Endodermal cell (in vitro differentiated cells): ENCODE results near the gene CLTCL1. TPM values are rescaled to one million over a fixed set of nuclear protein-coding genes. Genes with fewer than 3 reads are reported as not detected.
"Not testable (repeated sequence)": the region's sequence is repeated elsewhere in the genome, so short reads cannot be mapped to it uniquely, and the experiment has no call there.

Source experiments
- DNase-seq: peaks from one replicate; pipeline ENCODE4 v3.0.0-alpha.2; 2017
- H3K27ac ChIP-seq: 2 replicates; pipeline ENCODE4 v1.5.1; 2013; ENCODE audit warnings: mild to moderate bottlenecking, low read depth, low read length, moderate library complexity
- H3K27me3 ChIP-seq: 2 replicates; pipeline ENCODE4 v1.6.1; 2013; ENCODE audit warnings: mild to moderate bottlenecking, low read length, moderate library complexity; ENCODE audit not compliant: insufficient read depth, control insufficient read depth, poor library complexity, severe bottlenecking
- H3K36me3 ChIP-seq: 2 replicates; pipeline ENCODE4 v1.7.0; 2013; ENCODE audit warnings: mild to moderate bottlenecking, low read length, moderate library complexity; ENCODE audit not compliant: control insufficient read depth, insufficient read depth
- H3K4me1 ChIP-seq: one replicate; pipeline ENCODE4 v1.7.0; 2013; ENCODE audit warnings: low read length; ENCODE audit not compliant: control insufficient read depth, insufficient read depth
- H3K4me3 ChIP-seq: 2 replicates; pipeline ENCODE4 v1.5.1; 2013; ENCODE audit warnings: mild to moderate bottlenecking, low read length, moderate library complexity
- H3K9ac ChIP-seq: 2 replicates; pipeline ENCODE4 v1.6.1; 2013; ENCODE audit warnings: mild to moderate bottlenecking, low read length, moderate library complexity; ENCODE audit not compliant: poor library complexity, severe bottlenecking; ENCODE audit errors: extremely low read depth
- H3K9me3 ChIP-seq: 2 replicates; pipeline ENCODE4 v1.6.1; 2013; ENCODE audit warnings: mild to moderate bottlenecking, low read length, moderate library complexity; ENCODE audit not compliant: control insufficient read depth
- H3K27ac Mint-ChIP-seq: 2 replicates; pipeline ENCODE4 v1.8.0; 2020; ENCODE audit warnings: mixed read lengths
- H3K27me3 Mint-ChIP-seq: 2 replicates; pipeline ENCODE4 v1.8.0; 2021; ENCODE audit warnings: mild to moderate bottlenecking, mixed read lengths; ENCODE audit not compliant: insufficient read depth
- H3K36me3 Mint-ChIP-seq: 2 replicates; pipeline ENCODE4 v1.8.0; 2020; ENCODE audit warnings: low read depth, mixed read lengths
- H3K4me1 Mint-ChIP-seq: 2 replicates; pipeline ENCODE4 v1.8.0; 2020; ENCODE audit warnings: mixed read lengths
- H3K4me3 Mint-ChIP-seq: 2 replicates; pipeline ENCODE4 v1.8.0; 2020; ENCODE audit warnings: mild to moderate bottlenecking, moderate library complexity, mixed read lengths
- H3K9me3 Mint-ChIP-seq: 2 replicates; pipeline ENCODE4 v1.8.0; 2020; ENCODE audit warnings: mild to moderate bottlenecking, mixed read lengths
- CTCF ChIP-seq: fragments of 200-600 bp; sonication (generic); conservative IDR thresholded peaks from 2 replicates; pipeline ENCODE4 v1.5.0; 2021; ENCODE audit warnings: antibody characterized with exemption, mild to moderate bottlenecking
- WGBS, 2 experiments: methylation state at CpG; one replicate each; pipeline versions ENCODE4 v1.1.5 to v1.1.7; 2013; ENCODE audit warnings: missing lambda C conversion rate in 2 of 2, mixed read lengths in 1 of 2; ENCODE audit not compliant: insufficient coverage in 1 of 2, insufficient read length in 1 of 2; 5-methylcytosine and 5-hydroxymethylcytosine counted together
- total RNA-seq, 2 donors: library from RNA; stranded (reverse); fragmentation: NEBNext Ultra II Directional in 1 of 2; extraction: Animal tissue kit (Norgen Biotek cat#: 25700) in 1 of 2; gene quantifications; 2 replicates in 1 of 2; 3 replicates in 1 of 2; pipeline ENCODE4 v1.2.1, GENCODE V29; 2021

CLTCL1 gene
- total RNA-seq, 2 donors from 2014 or later, result 11.8 to 14.4 TPM

GRCh38 chr22:19319281-19319680 is 27.8 kb upstream of the CLTCL1 start:
- no peak overlapping the region for H3K27ac Mint-ChIP-seq
- H3K36me3 Mint-ChIP-seq, result peaks cover 4% of the 10 kb centered on the region
- no peak overlapping the region for H3K4me3 ChIP-seq
- no peak overlapping the region for H3K4me3 Mint-ChIP-seq
- H3K27ac ChIP-seq, result no peak overlapping the region
- no peak for DNase-seq
- H3K9ac ChIP-seq, result no peak overlapping the region
- TF ChIP-seq CTCF, result no peak
- H3K4me1 ChIP-seq, result no peaks in the 10 kb centered on the region
- peaks cover 81% of the 10 kb centered on the region for H3K9me3 Mint-ChIP-seq
- no peaks in the 10 kb centered on the region for H3K27me3 ChIP-seq
- no peaks in the 10 kb centered on the region for H3K4me1 Mint-ChIP-seq
- H3K27me3 Mint-ChIP-seq, result no peaks in the 10 kb centered on the region
- H3K36me3 ChIP-seq, result no peaks in the 10 kb centered on the region
- H3K9me3 ChIP-seq, result peaks cover 44% of the 10 kb centered on the region

GRCh38 chr22:19317865-19318264 is 26.3 kb upstream of the CLTCL1 start:
- no peak overlapping the region for H3K9ac ChIP-seq
- Mint-ChIP-seq H3K36me3 (peaks cover 4% of the 10 kb centered on the region), H3K27ac (no peak overlapping the region), H3K27me3 (no peaks in the 10 kb centered on the region), H3K4me1 (no peaks in the 10 kb centered on the region), H3K4me3 (no peak overlapping the region), H3K9me3 (peaks cover 76% of the 10 kb centered on the region)
- H3K36me3 ChIP-seq, result no peaks in the 10 kb centered on the region
- H3K9me3 ChIP-seq, result peaks cover 41% of the 10 kb centered on the region
- DNase-seq, result no peak
- no peak for TF ChIP-seq CTCF
- H3K27me3 ChIP-seq, result no peaks in the 10 kb centered on the region
- no peaks in the 10 kb centered on the region for H3K4me1 ChIP-seq
- H3K4me3 ChIP-seq, result no peak overlapping the region
- no peak overlapping the region for H3K27ac ChIP-seq

GRCh38 chr22:19307872-19308271 is 16.4 kb upstream of the CLTCL1 start:
- no peak overlapping the region for H3K9ac ChIP-seq
- no peak overlapping the region for H3K4me3 ChIP-seq
- Mint-ChIP-seq H3K27me3 (peaks cover 5% of the 10 kb centered on the region), H3K27ac (no peak overlapping the region), H3K9me3 (peaks cover 3% of the 10 kb centered on the region), H3K4me3 (no peak overlapping the region), H3K4me1 (no peaks in the 10 kb centered on the region), H3K36me3 (no peaks in the 10 kb centered on the region)
- no peak for DNase-seq
- H3K27me3 ChIP-seq, result no peaks in the 10 kb centered on the region
- no peaks in the 10 kb centered on the region for H3K9me3 ChIP-seq
- no peak for TF ChIP-seq CTCF
- H3K4me1 ChIP-seq, result no peaks in the 10 kb centered on the region
- H3K36me3 ChIP-seq, result no peaks in the 10 kb centered on the region
- H3K27ac ChIP-seq, result no peak overlapping the region
- 86 to 89% methylated on average over 1 to 2 of the region's 2 CpGs for WGBS, 2 experiments

GRCh38 chr22:19306535-19306934 is 15.0 kb upstream of the CLTCL1 start:
- not testable (repeated sequence) for H3K4me1 ChIP-seq, H3K27ac Mint-ChIP-seq, DNase-seq, H3K36me3 Mint-ChIP-seq, H3K4me3 ChIP-seq, H3K27ac ChIP-seq, H3K9ac ChIP-seq, H3K4me1 Mint-ChIP-seq, H3K27me3 Mint-ChIP-seq, H3K4me3 Mint-ChIP-seq, H3K27me3 ChIP-seq, H3K9me3 ChIP-seq, H3K36me3 ChIP-seq, H3K9me3 Mint-ChIP-seq
- WGBS, 2 experiments, result 88 to 98% methylated on average over 6 of the region's 6 CpGs
